ENCODE results near the gene AKAP10.

Gene AKAP10

DNA sequence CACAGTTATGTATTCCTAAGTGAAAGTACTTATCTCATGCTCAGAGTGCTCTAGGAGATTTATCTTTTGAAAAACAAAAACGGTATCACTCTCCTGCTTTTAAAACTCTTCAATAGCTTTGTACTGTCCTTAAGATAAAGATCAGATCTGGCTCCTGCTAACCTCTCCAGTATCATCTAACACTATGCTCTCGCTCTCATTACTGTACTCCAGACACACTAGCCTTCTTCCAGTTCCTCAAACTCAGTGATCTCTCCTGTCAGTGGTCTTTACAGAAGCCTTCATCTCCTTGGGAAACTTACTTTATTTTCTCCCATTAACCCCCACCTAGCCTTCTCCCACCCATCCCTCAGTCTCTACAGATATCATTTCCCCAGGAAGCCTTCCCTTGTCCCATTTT is 120.0 kb downstream of the AKAP10 start:
- TF ChIP-seq SUZ12 (IDR thresholded peaks at IDR 0.05) (no peak), FOXK2 (IDR thresholded peaks at IDR 0.05) (no peak), TARDBP (IDR thresholded peaks at IDR 0.05) (no peak), ELF4 (IDR thresholded peaks at IDR 0.05) (no peak), ARNT (IDR thresholded peaks at IDR 0.05) (no peak), CTBP1 (IDR thresholded peaks at IDR 0.05; ENCODE audit: borderline replicate concordance) (no peak), LEF1 (IDR thresholded peaks at IDR 0.05; ENCODE audit: borderline replicate concordance) (no peak), FOXA1 (IDR thresholded peaks at IDR 0.05) (no peak)
- TF ChIP-seq, protein P1, sequence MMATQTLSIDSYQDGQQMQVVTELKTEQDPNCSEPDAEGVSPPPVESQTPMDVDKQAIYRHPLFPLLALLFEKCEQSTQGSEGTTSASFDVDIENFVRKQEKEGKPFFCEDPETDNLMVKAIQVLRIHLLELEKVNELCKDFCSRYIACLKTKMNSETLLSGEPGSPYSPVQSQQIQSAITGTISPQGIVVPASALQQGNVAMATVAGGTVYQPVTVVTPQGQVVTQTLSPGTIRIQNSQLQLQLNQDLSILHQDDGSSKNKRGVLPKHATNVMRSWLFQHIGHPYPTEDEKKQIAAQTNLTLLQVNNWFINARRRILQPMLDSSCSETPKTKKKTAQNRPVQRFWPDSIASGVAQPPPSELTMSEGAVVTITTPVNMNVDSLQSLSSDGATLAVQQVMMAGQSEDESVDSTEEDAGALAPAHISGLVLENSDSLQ (IDR thresholded peaks at IDR 0.05) = no peak
- ChIA-PET CTCF (interaction anchor here (0.7 kb wide), 1 partner anchor 10 kb away, joined by 3 read pairs; the partner anchor contains the start of gene ULK2), POLR2A (interaction anchor here (1.0 to 1.6 kb wide), 2 partner anchors 8 to 10 kb away, joined by 3 to 5 read pairs; partner anchors contain the start of gene ULK2)
- no peak for DNase-seq (ENCODE audit: extremely low spot score)

Measured in HEK293T (cell line).